DOHH2 (cell line): Measurements from ENCODE around the gene FTSJ1.
"Not testable (repeated sequence)": the region's sequence is repeated elsewhere in the genome, so short reads cannot be mapped to it uniquely, and the experiment has no call there.

ENCODE experiments used
- H3F3A ChIP-seq: fragments of 200-600 bp; sonication (generic), shearing (Covaris generic); 2 replicates; pipeline ENCODE4 v1.6.0; 2016; ENCODE audit warnings: antibody characterized with exemption, mild to moderate bottlenecking; ENCODE audit not compliant: control insufficient read depth, insufficient read depth
- H3K27ac ChIP-seq: fragments of 200-600 bp; sonication (generic); 2 replicates; pipeline ENCODE4 v1.5.1; 2014; ENCODE audit warnings: low read depth, mild to moderate bottlenecking, low read length, moderate library complexity
- H3K27me3 ChIP-seq: fragments of 200-600 bp; sonication (generic); 2 replicates; pipeline ENCODE4 v1.6.1; 2014; ENCODE audit warnings: mild to moderate bottlenecking, low read length, mixed read lengths; ENCODE audit not compliant: control insufficient read depth
- H3K36me3 ChIP-seq: fragments of 200-600 bp; sonication (generic); 2 replicates; pipeline ENCODE4 v1.6.1; 2014; ENCODE audit warnings: mild to moderate bottlenecking, low read length, moderate library complexity, mixed read lengths; ENCODE audit not compliant: control insufficient read depth
- H3K4me1 ChIP-seq: fragments of 200-600 bp; sonication (generic); 2 replicates; pipeline ENCODE4 v1.6.1; 2014; ENCODE audit warnings: mild to moderate bottlenecking, low read length, mixed read lengths; ENCODE audit not compliant: control insufficient read depth
- H3K4me2 ChIP-seq: fragments of 200-600 bp; sonication (generic); 2 replicates; pipeline ENCODE4 v1.6.0; 2014; ENCODE audit warnings: mild to moderate bottlenecking, low read length, moderate library complexity
- H3K4me3 ChIP-seq: fragments of 200-600 bp; sonication (generic); 2 replicates; pipeline ENCODE4 v1.5.1; 2014; ENCODE audit warnings: mild to moderate bottlenecking, low read length, mixed read lengths
- H3K79me2 ChIP-seq: fragments of 200-600 bp; sonication (generic); 2 replicates; pipeline ENCODE4 v1.6.1; 2014; ENCODE audit warnings: mild to moderate bottlenecking, low read length, mixed read lengths; ENCODE audit not compliant: control insufficient read depth
- H3K9me2 ChIP-seq: fragments of 200-600 bp; sonication (generic); replicated peaks from 2 replicates; pipeline ENCODE4 v1.6.1; 2014; ENCODE audit warnings: mild to moderate bottlenecking, low read length, mixed read lengths; ENCODE audit not compliant: control insufficient read depth
- H3K9me3 ChIP-seq: fragments of 200-600 bp; sonication (generic); 2 replicates; pipeline ENCODE4 v1.6.1; 2014; ENCODE audit warnings: antibody characterized with exemption, low read length, mixed read lengths; ENCODE audit not compliant: control insufficient read depth, insufficient read depth
- H4K20me1 ChIP-seq: fragments of 200-600 bp; sonication (generic); 2 replicates; pipeline ENCODE4 v1.6.0; 2014; ENCODE audit warnings: low read depth, mild to moderate bottlenecking, antibody characterized with exemption, low read length, moderate library complexity; ENCODE audit not compliant: control insufficient read depth, insufficient read depth
- EZH2phosphoT487 ChIP-seq: fragments of 200-600 bp; sonication (generic); IDR thresholded peaks from 2 replicates; pipeline ENCODE4 v1.6.1; 2017; ENCODE audit warnings: borderline replicate concordance, mild to moderate bottlenecking, antibody characterized with exemption, low read length, moderate library complexity, mixed read lengths
- TF ChIP-seq, protein P1 (sequence below): fragments of 200-600 bp; sonication (generic); IDR thresholded peaks from one replicate; pipeline ENCODE4 v1.5.1; 2014; ENCODE audit warnings: antibody characterized with exemption, mild to moderate bottlenecking, low read depth, low read length; ENCODE audit not compliant: poor library complexity, severe bottlenecking

Gene FTSJ1

DNA sequence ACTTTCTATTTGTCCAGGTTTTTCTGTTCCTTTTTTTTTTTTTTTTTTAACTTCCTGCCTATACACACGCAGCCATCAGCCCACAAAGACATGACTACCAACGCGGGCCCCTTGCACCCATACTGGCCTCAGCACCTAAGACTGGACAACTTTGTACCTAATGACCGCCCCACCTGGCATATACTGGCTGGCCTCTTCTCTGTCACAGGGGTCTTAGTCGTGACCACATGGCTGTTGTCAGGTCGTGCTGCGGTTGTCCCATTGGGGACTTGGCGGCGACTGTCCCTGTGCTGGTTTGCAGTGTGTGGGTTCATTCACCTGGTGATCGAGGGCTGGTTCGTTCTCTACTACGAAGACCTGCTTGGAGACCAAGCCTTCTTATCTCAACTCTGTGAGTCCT is 47.7 kb downstream of the FTSJ1 start:
- H3K9me2 ChIP-seq = no peaks in the 10 kb centered on the region
- H3K4me1 ChIP-seq = peaks cover 38% of the 10 kb centered on the region
- no peaks in the 10 kb centered on the region for H4K20me1 ChIP-seq
- no peak for TF ChIP-seq EZH2phosphoT487
- TF ChIP-seq, protein P1, sequence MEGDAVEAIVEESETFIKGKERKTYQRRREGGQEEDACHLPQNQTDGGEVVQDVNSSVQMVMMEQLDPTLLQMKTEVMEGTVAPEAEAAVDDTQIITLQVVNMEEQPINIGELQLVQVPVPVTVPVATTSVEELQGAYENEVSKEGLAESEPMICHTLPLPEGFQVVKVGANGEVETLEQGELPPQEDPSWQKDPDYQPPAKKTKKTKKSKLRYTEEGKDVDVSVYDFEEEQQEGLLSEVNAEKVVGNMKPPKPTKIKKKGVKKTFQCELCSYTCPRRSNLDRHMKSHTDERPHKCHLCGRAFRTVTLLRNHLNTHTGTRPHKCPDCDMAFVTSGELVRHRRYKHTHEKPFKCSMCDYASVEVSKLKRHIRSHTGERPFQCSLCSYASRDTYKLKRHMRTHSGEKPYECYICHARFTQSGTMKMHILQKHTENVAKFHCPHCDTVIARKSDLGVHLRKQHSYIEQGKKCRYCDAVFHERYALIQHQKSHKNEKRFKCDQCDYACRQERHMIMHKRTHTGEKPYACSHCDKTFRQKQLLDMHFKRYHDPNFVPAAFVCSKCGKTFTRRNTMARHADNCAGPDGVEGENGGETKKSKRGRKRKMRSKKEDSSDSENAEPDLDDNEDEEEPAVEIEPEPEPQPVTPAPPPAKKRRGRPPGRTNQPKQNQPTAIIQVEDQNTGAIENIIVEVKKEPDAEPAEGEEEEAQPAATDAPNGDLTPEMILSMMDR = no peak
- H3K27me3 ChIP-seq = no peaks in the 10 kb centered on the region
- H3K27ac ChIP-seq = no peak overlapping the region
- peaks cover 51% of the 10 kb centered on the region for H3K36me3 ChIP-seq
- H3K9me3 ChIP-seq = no peaks in the 10 kb centered on the region
- peak overlapping the region; percentile 92 for H3K4me3 ChIP-seq
- peaks cover 33% of the 10 kb centered on the region for H3K79me2 ChIP-seq
- H3K4me2 ChIP-seq = peak overlapping the region; percentile 79
- no peaks in the 10 kb centered on the region; the same call in 1 of the 2 replicates for H3F3A ChIP-seq

DNA sequence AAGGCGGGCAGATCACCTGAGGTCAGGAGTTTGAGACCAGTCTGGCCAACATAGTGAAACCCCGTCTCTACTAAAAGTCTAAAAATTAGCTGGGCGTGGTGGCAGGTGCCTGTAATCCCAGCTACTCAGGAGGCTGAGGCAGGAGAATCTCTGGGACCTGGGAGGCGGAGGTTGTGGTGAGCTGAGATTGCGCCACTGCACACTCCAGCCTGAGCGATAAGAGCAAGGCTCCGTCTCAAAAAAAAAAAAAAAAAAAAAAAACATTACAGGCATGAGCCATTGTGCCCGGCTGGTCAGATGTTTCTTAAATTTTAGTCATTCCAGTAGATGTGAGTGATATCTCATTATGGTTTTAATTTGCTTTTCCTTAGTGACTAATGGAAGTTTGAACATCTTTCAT is 49.9 kb downstream of the FTSJ1 start:
- H4K20me1 ChIP-seq, H3K4me3 ChIP-seq, H3K9me2 ChIP-seq, H3K27me3 ChIP-seq, H3F3A ChIP-seq, H3K27ac ChIP-seq, H3K9me3 ChIP-seq, H3K4me2 ChIP-seq: not testable (repeated sequence)
- H3K4me1 ChIP-seq = peaks cover 16% of the 10 kb centered on the region
- H3K79me2 ChIP-seq = peaks cover 33% of the 10 kb centered on the region
- peaks cover 53% of the 10 kb centered on the region for H3K36me3 ChIP-seq

DNA sequence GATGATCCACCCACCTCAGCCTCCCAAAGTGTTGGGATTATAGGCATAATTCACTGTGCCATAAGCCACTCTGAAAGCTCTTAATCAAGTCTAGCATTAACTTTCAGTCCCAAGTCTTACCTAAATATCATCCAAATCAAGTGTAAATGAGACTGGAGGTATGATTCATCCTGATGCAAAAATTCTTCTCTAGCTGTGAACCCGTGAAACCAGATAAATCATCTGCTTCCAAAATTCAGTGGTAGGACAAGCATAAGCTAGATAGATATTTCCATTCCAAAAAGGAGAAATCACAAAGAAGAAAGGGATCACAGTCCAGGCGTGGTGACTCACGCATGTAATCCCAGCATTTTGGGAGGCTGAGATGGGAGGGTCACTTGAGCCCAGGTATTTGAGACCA is 54.7 kb downstream of the FTSJ1 start:
- Histone ChIP-seq H3K79me2 (no peaks in the 10 kb centered on the region), H4K20me1 (no peaks in the 10 kb centered on the region), H3K27ac (no peak overlapping the region), H3K4me1 (no peaks in the 10 kb centered on the region), H3K4me2 (no peak overlapping the region), H3K4me3 (no peak overlapping the region), H3K9me3 (no peaks in the 10 kb centered on the region), H3K9me2 (no peaks in the 10 kb centered on the region), H3F3A (no peaks in the 10 kb centered on the region), H3K36me3 (peaks cover 30% of the 10 kb centered on the region), H3K27me3 (no peaks in the 10 kb centered on the region)
- TF ChIP-seq, protein P1 = no peak
- TF ChIP-seq EZH2phosphoT487 = no peak

DNA sequence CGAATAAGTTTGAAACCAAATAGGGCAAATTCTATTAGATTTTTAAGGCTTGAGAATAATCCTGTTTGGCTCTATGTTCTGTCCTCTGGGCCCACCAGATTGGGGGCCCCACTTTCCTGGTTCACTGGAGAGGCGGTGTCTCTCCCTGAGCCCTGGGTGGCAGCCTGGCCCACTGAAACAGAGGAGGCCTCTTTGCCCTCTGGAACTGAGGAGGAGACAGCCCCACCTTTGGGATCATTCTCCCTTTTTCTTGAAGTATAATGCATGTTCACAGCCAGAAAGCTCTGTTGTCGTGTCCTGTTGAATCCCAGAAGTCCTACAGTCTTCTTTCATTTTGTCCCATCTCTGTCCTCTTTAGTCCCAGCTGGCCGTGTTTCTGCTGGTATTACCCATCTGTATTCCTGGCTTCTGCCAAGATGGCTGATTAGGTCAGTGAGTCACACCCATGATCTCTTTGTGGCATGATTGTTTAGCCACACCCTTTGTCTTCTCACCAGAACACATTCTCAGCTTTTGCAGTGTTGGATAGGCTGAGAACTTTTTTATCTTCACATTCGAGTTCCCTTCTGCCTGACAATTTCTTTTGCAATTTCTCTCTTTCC is 55.5 kb downstream of the FTSJ1 start:
- Histone ChIP-seq H3K4me1 (no peaks in the 10 kb centered on the region), H3K36me3 (peaks cover 25% of the 10 kb centered on the region), H3K4me3 (no peak overlapping the region), H3F3A (no peaks in the 10 kb centered on the region), H3K27ac (no peak overlapping the region), H3K27me3 (no peaks in the 10 kb centered on the region), H3K9me3 (no peaks in the 10 kb centered on the region), H3K4me2 (no peak overlapping the region), H3K79me2 (no peaks in the 10 kb centered on the region), H4K20me1 (no peaks in the 10 kb centered on the region), H3K9me2 (no peaks in the 10 kb centered on the region)
- TF ChIP-seq EZH2phosphoT487 = no peak
- TF ChIP-seq, protein P1 = no peak
